GM12874 (cell line): Measurements from ENCODE around the gene RASD2.

ENCODE experiments used
- TF ChIP-seq, protein P1 (sequence below): IDR thresholded peaks from 2 replicates; pipeline ENCODE4 v1.5.1; 2011; ENCODE audit warnings: low read depth, mild to moderate bottlenecking, control low read depth, low read length, moderate library complexity; ENCODE audit not compliant: insufficient read depth

RASD2 gene

DNA sequence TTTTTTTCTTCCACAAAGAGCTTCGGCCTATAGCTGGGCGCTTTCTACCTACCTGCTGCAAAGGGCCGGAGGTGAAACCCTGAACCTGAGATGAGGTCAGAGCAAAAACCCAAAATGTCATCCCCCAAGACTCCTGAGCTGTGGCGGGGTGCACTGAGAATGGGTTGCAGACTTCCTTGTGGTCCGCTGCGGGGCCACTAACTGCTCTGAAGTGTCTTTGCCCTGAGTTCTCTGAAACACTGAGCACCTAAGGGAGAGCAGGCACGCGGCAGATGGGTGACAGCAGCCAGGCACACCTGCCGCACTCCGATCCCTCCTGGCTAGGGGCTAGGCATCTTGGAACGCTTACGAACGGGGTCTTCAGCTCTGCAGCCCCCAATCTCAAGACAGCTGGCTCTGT is 29.3 kb downstream of the RASD2 start:
- TF ChIP-seq, protein P1, sequence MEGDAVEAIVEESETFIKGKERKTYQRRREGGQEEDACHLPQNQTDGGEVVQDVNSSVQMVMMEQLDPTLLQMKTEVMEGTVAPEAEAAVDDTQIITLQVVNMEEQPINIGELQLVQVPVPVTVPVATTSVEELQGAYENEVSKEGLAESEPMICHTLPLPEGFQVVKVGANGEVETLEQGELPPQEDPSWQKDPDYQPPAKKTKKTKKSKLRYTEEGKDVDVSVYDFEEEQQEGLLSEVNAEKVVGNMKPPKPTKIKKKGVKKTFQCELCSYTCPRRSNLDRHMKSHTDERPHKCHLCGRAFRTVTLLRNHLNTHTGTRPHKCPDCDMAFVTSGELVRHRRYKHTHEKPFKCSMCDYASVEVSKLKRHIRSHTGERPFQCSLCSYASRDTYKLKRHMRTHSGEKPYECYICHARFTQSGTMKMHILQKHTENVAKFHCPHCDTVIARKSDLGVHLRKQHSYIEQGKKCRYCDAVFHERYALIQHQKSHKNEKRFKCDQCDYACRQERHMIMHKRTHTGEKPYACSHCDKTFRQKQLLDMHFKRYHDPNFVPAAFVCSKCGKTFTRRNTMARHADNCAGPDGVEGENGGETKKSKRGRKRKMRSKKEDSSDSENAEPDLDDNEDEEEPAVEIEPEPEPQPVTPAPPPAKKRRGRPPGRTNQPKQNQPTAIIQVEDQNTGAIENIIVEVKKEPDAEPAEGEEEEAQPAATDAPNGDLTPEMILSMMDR = no peak

DNA sequence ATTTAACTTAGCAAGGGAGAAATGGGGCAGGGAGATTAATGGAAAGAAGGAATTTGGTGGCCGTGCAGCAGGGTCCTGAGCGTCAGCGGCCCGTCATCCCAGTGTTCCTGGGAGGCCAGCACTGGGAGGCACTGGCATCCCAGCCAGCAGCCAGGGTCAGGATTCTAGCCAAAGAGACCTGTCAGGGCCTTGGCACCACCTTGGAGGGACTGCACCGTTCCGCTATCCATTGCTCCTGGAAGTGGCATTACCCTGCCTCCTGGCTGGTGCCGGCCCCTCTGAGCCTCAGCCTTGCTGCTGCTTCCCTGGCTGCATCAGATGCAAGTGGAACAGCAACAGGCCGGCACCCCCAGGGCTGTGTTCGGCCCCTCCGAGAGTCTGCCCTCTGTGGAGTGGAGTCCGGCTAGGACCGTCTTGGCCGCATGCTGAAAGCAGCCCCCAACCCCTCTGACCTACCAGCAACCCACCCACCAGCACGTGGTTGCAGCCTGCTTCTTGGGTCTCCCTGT is 30.1 kb downstream of the RASD2 start:
- TF ChIP-seq, protein P1 = no peak

DNA sequence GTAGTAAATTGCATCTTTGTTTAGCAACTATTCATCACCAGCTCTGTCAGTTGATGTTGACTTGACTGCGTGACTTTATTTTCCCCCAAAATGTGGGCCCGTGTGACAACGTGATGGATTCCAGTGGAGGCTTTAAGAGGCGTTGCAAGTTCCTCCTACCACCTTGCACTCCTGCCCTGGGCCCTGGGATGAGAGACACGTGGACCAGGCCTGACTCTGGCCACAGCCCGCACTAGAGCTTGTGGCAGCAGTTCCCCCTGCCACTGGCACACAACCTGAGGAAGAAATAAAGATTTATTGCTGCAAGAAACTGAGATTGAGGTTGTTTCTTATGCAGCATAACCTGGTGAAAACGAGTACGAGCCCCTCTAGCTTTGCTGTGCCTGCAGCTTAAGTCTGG is 31.9 kb downstream of the RASD2 start:
- TF ChIP-seq, protein P1 = no peak

DNA sequence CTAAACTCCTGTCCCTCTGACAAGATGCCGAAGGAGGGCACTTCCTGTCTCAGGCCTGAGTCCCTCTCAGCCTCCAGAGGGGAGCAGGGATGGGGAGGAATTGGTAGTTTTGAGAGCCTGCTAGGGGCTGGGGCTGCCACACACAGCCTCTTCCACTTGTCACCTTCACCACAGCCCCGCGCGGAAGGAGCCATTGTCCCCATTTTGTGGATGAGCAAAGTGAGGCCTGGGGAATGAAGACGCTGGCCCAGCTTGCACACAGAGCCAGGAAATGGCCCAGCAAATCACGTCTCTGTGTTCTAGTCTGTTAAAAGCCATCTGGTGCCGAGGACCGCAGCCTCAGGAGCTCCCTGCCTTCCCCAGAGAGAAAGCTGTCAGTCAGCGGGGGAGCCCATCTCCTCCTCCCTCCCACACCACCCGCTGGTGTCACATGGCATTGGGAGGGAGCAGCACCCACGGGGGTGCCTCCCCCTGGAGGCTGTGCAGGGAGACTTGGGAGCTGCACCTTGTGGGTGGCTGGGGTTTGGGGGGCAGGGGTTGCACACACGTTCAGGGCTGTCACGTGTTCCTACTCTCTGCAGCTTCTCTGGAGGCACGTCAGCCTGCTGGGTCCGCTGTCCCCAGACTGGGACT is 34.6 kb downstream of the RASD2 start:
- TF ChIP-seq, protein P1 = 0 out of 2 replicates have a peak, but pooled peaks have one; percentile 14

DNA sequence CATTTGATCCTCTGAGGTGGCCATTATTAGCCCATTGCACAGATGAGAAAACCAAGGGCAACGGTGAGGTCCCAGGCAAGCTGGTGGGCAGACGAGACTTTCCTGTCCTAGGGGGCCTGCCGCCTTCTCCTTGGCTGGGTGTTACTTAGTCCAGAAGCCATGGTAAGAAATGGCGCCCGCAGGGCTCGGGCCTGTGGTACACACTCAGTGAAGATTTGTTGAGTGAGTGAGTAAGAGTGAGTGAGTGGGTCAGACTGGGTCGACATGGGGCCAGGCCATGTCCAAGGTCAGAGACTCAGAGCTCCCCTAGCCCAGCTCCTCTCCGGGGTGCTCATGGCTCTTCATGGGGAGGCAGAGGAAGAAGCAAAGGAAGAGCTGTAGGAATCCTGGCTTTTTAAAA is 36.0 kb downstream of the RASD2 start:
- TF ChIP-seq, protein P1 = no peak

DNA sequence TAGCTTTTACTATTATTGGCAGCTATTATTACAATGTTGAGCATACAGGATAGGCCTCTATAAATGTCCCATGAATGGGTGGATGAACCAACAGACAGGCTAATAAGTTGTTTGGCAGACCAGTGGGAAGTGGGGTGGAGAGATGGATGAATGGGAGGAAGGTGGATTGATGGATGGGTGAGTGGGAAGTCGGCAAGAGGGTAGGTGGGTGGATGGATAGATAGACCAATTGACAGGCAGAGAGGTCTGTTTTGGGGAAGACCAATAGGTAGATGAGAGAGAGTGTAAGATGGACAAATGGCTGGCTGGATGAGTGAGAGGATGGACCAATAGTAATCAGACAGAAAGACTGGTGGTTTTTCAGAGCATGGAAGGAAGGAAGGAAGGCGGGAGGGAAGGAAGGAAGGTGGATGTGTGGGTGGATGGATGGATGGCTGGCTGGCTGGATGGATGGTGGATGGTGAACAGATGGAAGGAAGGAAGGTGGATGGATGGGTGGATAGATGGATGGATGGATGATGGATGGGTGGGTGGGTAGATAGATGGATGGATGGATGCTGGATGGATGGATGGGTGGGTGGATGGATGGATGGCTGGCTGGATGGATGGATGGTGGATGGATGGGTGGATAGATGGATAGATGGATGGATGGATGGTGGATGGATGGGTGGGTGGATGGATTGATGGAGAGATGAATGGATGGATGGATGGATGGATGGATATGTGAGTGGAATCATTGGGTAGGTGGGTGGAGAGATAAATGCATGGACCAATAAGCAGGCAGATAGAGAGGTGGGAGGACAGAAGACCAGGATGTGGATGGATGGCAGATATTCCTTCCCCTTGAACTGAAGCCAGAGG is 37.4 kb downstream of the RASD2 start:
- TF ChIP-seq, protein P1 = no peak

DNA sequence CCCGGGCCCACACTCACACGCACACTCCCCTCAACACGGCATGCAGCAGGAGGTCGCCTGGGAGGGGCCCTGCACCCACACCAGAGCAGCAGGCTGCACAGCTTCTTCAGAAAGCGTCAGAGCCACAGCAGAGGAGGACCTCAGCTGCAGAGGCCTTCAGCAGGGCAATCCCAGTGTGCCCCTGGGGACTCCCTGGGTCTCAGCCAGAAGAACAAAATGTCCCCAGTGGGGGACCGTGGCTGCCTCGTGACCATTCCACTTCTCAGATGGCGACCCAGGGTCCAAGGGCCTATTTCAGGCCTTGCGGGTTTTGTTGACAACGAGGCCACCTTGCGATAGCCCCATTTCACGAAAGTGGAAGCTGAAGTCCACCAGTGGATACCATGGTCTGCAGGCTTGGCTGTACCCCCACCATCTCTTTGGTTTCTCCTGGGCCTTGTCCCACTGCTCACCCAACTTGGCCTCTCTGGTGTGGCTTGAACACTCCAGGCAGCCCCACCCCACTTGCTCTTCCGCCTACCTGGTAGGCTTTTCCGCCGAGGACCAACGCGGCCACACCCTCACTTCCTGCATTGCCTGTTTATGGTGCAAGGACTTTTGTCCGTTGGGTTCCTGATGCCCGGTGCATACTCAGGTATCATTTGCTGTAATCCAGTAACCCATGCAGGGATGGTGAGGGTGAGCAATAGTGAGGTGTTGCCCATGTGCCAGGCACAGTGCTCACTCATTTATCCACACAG is 38.4 kb downstream of the RASD2 start:
- TF ChIP-seq, protein P1 = no peak
